ENCODE measurements around the gene AGMO.

AGMO gene

GRCh38 chr7:15505761-15506160, 56.1 kb downstream of the AGMO start:
- DNase-seq: no peak
- Histone ChIP-seq H3K4me2 (ENCODE audit: low read depth, low read length) (no peak overlapping the region), H3K79me2 (ENCODE audit: low read length) (no peaks in the 10 kb centered on the region), H3K36me3 (replicated peaks; ENCODE audit: insufficient read depth, low read length) (no peaks in the 10 kb centered on the region), H3K9me3 (replicated peaks; ENCODE audit: insufficient read depth, low read length) (no peaks in the 10 kb centered on the region), H3K4me3 (ENCODE audit: low read length) (no peak overlapping the region), H3K27ac (ENCODE audit: low read length) (no peak overlapping the region), H3K27me3 (replicated peaks; ENCODE audit: insufficient read depth, low read length) (no peaks in the 10 kb centered on the region), H4K20me1 (ENCODE audit: insufficient read depth, low read length) (no peaks in the 10 kb centered on the region), H3K9me2 (replicated peaks; ENCODE audit: insufficient read depth, low read length) (no peaks in the 10 kb centered on the region), H2AFZ (ENCODE audit: low read length) (no peak overlapping the region), H3F3A (ENCODE audit: insufficient read depth, low read length) (no peaks in the 10 kb centered on the region), H3K9ac (ENCODE audit: low read length) (no peak overlapping the region), H3K4me1 (ENCODE audit: low read length) (no peaks in the 10 kb centered on the region)
- TF ChIP-seq EZH2 (optimal IDR thresholded peaks at IDR 0.05; ENCODE audit: low read depth, low read length) (no peak), CTCF (IDR thresholded peaks at IDR 0.05; ENCODE audit: low read length) (no peak), EZH2phosphoT487 (IDR thresholded peaks at IDR 0.05; ENCODE audit: low read length) (no peak)

GRCh38 chr7:15504351-15504750, 57.5 kb downstream of the AGMO start:
- Histone ChIP-seq H3K4me2 (ENCODE audit: low read depth, low read length) (no peak overlapping the region), H3K27ac (ENCODE audit: low read length) (no peak overlapping the region), H3K9ac (ENCODE audit: low read length) (no peak overlapping the region), H3K4me3 (ENCODE audit: low read length) (no peak overlapping the region), H3K9me3 (replicated peaks; ENCODE audit: insufficient read depth, low read length) (no peaks in the 10 kb centered on the region), H3K79me2 (ENCODE audit: low read length) (no peaks in the 10 kb centered on the region), H3K27me3 (replicated peaks; ENCODE audit: insufficient read depth, low read length) (no peaks in the 10 kb centered on the region), H3K36me3 (replicated peaks; ENCODE audit: insufficient read depth, low read length) (no peaks in the 10 kb centered on the region), H3K4me1 (ENCODE audit: low read length) (no peaks in the 10 kb centered on the region), H4K20me1 (ENCODE audit: insufficient read depth, low read length) (no peaks in the 10 kb centered on the region), H2AFZ (ENCODE audit: low read length) (no peak overlapping the region), H3K9me2 (replicated peaks; ENCODE audit: insufficient read depth, low read length) (no peaks in the 10 kb centered on the region), H3F3A (ENCODE audit: insufficient read depth, low read length) (no peaks in the 10 kb centered on the region)
- DNase-seq: no peak
- TF ChIP-seq EZH2phosphoT487 (IDR thresholded peaks at IDR 0.05; ENCODE audit: low read length): no peak
- no peak for TF ChIP-seq CTCF (IDR thresholded peaks at IDR 0.05; ENCODE audit: low read length)
- TF ChIP-seq EZH2 (optimal IDR thresholded peaks at IDR 0.05; ENCODE audit: low read depth, low read length): no peak

GRCh38 chr7:15503603-15504290, 58.1 kb downstream of the AGMO start:
- no peak for TF ChIP-seq EZH2phosphoT487 (IDR thresholded peaks at IDR 0.05; ENCODE audit: low read length)
- no peak for TF ChIP-seq CTCF (IDR thresholded peaks at IDR 0.05; ENCODE audit: low read length)
- TF ChIP-seq EZH2 (optimal IDR thresholded peaks at IDR 0.05; ENCODE audit: low read depth, low read length): no peak
- Histone ChIP-seq H3K4me1 (ENCODE audit: low read length) (no peaks in the 10 kb centered on the region), H3K9ac (ENCODE audit: low read length) (no peak overlapping the region), H3K79me2 (ENCODE audit: low read length) (no peaks in the 10 kb centered on the region), H4K20me1 (ENCODE audit: insufficient read depth, low read length) (no peaks in the 10 kb centered on the region), H3K9me3 (replicated peaks; ENCODE audit: insufficient read depth, low read length) (no peaks in the 10 kb centered on the region), H3K4me2 (ENCODE audit: low read depth, low read length) (no peak overlapping the region), H3K27me3 (replicated peaks; ENCODE audit: insufficient read depth, low read length) (no peaks in the 10 kb centered on the region), H3K9me2 (replicated peaks; ENCODE audit: insufficient read depth, low read length) (no peaks in the 10 kb centered on the region), H3K36me3 (replicated peaks; ENCODE audit: insufficient read depth, low read length) (no peaks in the 10 kb centered on the region), H3F3A (ENCODE audit: insufficient read depth, low read length) (no peaks in the 10 kb centered on the region), H3K4me3 (ENCODE audit: low read length) (no peak overlapping the region), H2AFZ (ENCODE audit: low read length) (no peak overlapping the region), H3K27ac (ENCODE audit: low read length) (no peak overlapping the region)
- DNase-seq: no peak
